NCI-H146 treated with DMSO at 0.1 percent for 48 hours (cell line): ENCODE data around the gene SEMA6B.
"Not testable (repeated sequence)": the region's sequence is repeated elsewhere in the genome, so short reads cannot be mapped to it uniquely, and the experiment has no call there.

ENCODE experiments used
- DNase-seq: peaks from one replicate; lab custom pipeline; 2025; ENCODE audit not compliant: unreplicated experiment; lab: John Stamatoyannopoulos, UW

Gene SEMA6B, protein sequence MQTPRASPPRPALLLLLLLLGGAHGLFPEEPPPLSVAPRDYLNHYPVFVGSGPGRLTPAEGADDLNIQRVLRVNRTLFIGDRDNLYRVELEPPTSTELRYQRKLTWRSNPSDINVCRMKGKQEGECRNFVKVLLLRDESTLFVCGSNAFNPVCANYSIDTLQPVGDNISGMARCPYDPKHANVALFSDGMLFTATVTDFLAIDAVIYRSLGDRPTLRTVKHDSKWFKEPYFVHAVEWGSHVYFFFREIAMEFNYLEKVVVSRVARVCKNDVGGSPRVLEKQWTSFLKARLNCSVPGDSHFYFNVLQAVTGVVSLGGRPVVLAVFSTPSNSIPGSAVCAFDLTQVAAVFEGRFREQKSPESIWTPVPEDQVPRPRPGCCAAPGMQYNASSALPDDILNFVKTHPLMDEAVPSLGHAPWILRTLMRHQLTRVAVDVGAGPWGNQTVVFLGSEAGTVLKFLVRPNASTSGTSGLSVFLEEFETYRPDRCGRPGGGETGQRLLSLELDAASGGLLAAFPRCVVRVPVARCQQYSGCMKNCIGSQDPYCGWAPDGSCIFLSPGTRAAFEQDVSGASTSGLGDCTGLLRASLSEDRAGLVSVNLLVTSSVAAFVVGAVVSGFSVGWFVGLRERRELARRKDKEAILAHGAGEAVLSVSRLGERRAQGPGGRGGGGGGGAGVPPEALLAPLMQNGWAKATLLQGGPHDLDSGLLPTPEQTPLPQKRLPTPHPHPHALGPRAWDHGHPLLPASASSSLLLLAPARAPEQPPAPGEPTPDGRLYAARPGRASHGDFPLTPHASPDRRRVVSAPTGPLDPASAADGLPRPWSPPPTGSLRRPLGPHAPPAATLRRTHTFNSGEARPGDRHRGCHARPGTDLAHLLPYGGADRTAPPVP

DNA sequence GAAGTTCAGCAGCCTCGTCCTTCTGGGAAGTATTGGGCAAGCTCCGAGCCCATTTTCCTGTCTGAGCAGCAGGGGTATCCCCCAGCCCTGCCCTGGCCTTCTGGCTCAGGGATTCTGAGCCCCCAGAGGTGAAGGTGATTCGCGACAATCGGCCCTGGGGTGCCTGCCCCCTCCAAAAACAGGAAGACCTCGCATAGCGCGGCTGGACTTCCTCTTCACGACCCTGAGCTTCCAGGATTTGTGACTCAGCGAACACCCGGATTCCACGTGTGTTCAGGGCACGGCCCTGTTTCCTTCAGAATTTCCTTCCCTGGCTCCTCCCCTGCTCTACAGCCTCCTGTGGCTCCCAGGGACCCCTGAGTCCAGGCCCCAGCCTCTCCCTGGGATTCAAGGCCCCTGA lies at the start of gene SEMA6B:
Gene SEMA6B (minus strand): TSS at position 116 of the 400 bp plus-strand sequence. CDS start 1,227 bp downstream, outside the sequence.
- no peak for DNase-seq

DNA sequence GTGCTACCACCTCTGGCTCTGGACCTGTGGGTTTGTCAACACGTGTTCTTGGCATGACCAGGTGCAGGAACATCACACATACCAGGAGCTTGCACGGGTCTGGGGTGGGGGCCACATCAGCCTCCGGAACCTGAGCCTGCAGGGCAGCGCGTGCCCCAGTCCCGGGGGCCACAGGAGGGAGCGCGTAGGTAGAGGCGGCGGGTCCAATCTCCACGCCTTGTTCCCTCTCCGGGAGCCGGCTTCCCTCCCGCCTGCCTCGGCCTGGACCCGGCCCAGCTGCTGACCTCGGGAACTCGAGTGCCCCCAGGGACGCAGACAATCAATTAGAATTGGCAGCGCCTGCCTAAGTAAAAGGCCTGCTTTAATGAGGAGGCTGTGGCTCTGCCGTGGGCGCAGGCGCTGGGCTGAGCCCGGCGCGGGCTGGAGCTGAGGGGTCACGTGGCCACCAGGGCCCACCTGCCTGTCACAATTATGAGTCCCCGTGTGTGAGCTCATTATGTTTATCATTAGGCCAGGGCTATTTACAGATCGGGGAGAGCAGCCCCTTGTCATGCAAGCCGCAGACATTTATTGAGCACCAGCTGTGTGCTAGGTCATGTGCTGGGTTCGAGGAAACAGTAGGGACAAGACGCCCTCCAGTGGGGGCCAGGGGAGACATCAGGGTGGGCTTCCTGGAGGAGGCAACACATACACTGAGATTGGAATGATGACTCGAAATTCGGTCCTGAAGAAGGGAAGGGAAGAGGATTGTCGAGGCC lies 47.6 kb upstream of the SEMA6B start:
- DNase-seq, result peak; percentile 74

DNA sequence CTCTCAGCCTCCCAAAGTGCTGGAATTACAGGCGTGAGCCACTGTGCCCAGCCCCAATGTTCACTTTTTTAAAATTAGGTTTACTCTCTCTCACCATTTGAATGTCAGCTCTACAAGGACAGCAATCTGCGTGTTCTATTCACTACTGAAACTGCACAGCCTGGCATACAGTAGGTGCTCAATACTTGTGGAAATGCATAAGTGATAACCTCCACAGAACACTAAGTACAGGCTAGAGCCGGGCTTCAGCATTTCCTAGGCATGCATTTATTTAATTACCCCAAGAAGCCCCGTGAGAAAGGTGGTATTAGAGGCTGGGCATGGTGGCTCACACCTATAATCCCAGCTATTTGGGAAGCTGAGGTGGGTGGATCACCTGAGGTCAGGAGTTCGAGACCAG lies 46.7 kb upstream of the SEMA6B start:
- no peak for DNase-seq

DNA sequence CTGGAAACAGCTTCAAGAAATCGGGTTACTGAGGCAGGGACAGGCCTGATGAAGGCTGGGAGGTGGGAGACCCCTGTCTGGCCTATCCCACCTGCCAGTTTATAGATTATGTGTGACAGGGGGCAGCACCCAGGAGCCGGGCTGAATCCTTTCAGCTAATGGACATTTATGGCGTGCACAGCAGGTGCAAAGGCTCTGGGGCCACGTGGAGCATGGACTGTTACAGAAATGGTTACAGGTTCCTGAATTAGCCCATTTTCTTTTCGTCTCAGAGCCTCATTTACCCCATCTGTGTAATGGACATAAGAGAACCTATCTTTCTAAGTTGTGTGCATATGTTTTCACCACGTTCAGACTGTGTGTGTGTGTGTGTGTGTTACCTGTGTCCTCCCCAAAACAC lies 45.4 kb upstream of the SEMA6B start:
- DNase-seq, result no peak

DNA sequence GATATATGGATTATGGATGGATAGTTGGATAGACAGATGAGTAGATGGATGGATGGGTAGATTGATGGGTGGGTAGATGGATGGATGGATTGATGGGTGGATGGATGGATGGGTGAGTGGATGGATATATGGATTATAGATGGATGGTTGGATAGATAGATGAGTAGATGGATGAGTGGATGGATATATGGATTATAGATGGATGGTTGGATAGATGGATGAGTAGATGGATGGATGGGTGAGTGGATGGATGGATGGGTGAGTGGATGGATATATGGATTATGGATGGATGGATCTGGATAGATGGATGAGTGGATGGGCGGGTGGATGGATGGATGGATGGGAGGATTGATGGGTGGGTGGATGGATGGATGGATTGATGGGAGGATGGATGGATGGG lies 43.4 kb upstream of the SEMA6B start:
- DNase-seq, result no peak

DNA sequence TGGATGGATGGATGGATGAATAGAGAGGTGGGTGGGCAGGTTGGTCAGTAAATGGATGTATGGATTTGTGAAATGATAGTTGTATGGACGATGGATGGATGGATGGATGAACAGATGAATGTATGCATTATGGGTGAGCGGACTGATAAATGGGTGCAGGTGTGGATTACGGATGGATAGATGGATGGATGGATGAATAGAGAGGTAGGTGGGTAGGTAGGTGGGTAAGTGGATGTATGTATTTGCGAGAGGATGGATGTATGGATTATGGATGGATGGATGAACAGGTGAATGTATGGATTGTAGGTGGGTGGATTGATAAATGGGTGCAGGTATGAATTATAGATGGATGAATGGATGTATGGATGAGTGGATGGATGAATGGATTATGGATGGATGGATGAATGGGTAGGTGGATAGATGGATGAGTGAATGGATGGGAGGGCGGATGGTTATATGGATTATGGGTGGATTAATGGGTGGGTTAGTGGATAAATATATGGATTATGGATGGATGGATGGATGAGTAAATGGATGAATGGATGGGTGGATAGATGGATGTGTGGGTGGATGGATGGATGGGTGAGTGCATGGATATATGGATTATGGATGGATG lies 42.8 kb upstream of the SEMA6B start:
- no peak for DNase-seq

DNA sequence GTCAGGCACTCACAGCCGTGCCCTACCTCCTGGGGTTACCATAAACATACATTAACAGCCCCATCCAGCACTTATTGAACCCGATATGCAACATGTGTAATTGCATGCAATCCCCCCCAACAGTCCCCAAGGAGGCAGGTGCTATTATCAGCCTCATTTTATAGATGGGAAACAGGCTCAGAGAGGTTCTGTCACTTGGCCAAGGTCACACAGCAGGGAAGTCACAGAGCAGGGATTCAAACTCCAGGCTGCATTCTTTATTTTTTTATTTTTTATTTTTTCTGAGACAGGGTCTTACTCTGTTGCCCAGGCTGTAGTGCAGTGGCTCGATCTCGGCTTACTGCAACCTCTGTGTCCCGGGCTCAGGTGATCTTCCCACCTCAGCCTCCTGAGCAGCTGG lies 41.4 kb upstream of the SEMA6B start:
- no peak for DNase-seq

DNA sequence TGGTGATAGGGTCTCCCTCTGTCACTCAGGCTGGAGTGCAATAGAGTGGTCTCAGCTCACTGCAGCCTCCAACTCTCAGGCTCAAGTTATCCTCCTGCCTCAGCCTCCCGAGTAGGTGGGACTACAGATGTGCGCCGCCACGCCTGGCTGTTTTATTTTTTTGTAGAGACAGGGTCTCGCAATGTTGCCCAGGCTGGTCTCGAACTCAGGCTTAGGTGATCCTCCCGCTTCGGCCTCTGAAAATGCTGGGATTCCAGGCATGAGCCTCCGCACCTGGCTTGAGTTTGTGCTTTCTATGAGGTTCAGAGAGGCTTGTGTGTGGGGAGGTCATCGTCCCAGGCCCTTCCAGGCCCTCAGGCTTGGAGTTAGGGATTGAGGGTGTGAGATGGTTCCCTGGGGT lies 40.6 kb upstream of the SEMA6B start:
- DNase-seq, result no peak

DNA sequence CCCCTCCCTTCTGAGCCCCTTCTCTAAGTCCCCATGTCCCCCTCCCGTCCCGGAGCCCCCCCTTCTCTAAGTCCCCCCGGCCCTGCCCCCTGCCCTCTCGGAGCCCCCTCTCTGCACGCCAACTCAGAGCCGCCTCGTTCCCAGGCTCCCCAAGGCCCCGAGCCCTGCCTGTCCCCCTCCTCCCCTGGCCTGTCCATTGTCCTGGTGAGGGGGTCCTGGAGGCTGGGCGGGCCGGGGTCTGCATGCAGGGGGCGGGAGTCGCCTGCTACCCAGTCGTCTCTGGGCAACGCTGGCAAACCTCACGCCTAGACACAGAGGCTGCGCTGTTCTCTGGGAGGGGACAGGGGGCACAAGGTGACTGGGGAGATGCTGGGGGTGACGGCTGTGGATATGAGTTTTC lies 39.2 kb upstream of the SEMA6B start:
- no peak for DNase-seq

DNA sequence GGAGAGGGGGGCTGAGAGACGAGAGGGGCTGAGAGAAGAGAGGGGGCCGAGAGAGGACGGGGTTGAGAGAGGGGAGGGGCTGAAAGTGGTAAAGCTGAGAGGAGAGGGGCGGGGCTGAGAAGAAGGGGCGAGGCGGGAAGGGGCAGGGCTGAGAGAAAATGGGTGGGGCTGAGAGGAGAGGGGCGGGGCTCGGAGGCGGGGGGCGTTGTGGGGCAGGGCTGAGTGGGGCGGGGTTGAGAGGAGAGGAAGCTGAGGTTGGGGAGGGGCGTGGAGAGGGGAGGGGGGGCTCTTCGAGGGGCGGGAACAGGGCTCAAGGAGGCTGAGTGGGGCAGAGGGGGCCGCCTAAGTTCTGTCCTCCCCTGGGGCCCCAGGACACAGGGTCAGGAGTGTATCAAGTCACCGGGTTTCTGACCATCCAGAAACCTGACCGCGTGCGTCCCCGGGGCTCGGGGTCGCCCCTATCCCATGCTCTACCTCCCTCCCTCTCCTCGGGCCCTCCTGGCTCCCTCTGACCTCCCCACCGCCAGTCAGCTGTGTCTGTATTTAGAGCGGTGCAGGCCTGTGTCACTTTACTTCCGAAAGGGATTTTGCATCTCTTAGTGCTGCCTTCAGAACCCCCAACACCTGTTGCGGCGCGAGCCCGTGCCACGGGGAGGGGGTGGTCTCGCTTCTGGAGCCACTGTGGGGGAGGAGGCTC lies 38.6 kb upstream of the SEMA6B start:
- DNase-seq, result no peak

DNA sequence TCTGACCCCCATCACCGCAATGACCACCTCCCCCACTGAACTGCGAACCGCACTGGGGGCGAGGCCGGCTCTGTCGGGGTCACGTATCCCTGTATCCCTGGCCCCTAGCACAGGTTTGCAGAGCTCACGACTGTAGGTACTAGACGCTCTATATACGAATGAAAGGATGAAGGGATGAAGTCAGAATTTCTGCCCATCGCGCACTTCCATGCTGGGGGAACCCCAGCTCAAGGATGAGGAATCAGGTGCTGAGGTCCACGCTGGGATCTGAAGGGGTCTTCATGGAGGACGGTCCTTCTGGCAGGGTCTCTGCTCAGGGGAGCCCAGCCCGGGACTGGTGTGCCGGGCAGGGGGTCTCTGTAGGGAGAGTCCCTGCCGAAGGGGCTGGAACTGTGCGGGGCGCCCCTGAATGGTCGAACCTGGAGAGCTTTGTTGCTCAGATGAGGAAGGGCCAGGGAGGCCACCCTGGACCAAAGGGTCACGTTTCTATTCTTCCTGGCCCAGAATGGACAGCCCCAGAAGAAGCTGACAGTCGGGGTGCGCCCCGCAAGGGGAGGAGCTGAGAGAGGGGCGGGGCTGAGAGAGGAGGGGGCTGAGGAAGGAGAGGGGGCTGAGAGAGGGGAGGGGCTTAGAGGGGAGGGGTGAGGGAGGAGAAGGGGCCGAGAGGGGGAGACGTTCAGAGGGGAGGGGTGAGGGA lies 37.9 kb upstream of the SEMA6B start:
- DNase-seq, result no peak

DNA sequence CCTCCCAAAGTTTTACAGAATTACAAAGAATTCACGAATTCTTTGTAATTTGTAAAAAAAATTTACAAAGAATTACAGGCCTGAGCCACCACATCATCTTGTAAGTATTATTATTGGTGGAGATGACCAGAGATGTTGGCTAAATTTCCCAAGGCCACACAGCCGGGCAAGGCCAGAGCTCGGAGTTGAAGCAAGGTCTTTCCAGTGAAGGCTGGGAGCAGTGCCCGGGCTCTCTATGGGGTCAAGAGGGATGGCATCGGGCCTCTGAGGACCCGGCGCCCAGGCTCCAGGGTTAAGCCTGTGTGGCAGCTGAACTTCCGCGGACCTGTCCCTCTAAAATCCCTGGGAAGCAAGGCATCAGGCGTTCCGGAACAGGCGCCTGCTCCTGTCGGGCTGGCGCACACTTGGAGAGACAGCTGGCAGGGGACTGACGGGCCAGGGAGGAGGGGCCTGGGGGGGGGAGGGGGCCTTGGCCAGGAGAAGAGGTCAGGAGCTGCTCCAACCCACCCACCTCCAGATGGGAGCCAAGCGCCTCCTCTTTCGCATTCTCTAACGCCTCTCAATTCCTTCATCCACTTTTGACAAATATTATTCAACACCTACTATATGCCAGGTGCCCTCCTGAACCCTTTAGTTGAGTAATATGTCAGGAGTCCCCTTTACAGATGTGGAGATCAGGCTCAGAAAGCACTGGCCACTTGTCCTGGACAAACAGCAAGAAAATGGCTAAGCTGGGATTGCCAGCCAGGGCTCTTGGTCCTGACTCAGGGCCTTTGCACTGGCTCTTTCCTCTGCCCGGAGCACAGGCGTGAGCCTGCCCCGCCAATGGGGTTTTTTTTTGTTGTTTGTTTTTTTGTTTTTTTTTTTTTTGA lies 36.8 kb upstream of the SEMA6B start:
- DNase-seq, result no peak

DNA sequence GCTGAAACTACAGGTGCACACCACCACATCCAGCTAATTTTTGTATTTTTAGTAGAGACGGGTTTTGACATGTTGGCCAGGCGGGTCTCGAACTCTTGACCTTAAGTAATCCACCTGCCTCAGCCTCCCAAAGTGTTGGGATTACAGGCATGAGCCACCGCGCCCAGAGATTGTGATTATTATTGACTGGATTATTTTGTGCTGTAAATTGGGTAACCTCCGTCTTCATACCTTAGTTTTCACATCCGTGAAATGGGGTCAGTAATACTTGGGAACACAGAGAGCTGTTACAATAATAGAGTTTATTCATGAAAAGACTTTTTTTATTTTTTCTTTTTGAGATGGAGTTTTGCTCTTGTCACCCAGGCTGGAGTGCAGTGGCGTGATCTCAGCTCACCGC lies 35.7 kb upstream of the SEMA6B start:
- DNase-seq, result not testable (repeated sequence)

DNA sequence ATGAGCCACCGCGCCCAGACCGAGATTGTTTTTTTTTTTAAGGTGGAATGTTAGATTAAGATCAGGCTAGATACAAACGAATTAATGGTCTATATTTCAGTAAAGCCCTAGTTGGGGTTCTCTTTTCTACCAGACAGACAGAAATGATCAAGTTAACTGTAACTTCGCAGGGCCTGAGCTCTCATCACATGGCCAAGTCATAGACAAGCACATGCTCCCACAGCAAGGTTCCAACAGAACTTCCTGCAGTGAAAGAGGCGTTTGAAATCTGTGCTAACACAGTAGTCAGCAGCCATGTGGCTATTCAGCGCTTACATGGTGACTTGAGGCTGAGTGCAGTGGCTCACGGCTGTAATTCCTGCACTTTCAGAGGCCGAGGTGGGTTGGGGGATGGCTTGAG lies 34.7 kb upstream of the SEMA6B start:
- DNase-seq, result no peak

DNA sequence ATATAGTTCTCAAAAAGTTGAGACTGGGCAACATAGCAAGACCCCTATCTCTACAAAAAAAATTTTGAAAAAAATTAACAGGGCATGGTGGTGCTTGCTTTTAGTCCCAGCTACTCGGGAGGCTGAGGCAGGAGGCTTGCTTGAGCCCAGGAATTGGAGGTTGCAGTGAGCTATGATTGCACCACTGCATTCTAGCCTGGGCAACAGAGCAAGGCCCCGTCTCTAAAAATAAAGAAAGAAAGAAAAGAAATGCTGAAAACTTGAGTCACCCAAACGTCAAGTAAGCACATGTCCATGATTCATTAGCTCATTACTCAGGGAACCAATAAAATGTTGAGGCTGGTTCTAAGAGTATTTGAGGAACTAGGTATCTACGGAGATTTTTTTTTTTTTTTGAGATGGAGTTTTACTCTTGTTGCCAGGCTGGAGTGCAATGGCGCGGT lies 33.9 kb upstream of the SEMA6B start:
- DNase-seq, result no peak

DNA sequence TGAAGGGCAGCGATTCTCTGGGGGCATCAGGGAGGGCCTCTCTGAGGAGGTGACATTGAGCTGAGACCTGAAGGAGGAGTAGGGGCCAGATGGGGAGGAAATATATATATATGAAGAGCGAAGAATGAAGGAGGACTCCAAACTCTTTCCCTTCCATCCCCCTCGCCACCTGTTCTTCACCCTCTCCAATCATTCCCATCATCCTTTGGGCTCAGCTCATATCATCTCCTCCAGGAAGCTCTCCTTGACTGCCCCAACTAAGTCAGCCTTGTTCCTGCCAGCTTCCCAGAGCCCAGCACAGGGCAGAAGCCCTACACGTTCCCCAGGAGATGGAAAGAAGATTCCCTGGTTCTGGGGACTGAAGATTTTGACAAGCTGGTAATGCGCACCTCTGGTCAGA lies 33.0 kb upstream of the SEMA6B start:
- no peak for DNase-seq

DNA sequence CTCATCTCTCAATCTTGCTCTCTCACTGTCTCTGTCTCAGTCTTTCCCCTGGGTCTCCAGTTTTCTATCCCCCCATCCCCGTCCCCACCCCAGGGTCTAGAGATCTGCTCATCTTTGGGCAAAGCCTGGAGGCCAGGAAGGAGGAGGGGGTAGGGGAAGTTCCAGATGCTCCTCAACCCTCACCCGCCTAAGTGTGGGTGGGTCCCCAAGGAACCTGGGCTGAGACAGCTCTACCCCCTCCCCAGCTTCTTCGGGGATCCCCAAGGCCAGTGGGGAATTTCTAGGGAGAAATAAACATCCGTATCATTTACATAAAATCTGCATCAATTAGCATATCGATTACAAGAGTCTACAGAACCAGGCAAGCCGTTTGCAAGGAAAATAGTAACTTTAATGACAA lies 31.8 kb upstream of the SEMA6B start:
- DNase-seq, result no peak

DNA sequence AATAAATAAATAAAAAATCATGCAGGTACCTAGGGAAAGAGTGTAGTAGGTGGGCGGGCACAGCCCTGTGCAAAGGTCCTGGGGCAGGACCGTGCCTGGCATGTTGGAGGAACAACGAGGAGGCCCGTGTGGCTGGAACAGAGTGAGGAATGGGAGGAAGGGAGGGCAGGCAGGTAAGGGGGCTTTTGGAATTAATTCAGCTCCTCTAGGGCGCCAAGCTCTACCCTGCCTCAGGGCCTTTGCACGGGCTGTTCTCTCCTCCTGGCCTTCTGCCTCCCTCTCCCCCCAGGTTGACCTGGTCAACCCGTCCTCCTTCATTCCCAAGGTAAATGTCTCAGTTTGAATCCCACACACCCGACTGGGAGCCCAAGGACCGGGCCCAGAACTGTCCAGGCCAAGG lies 31.1 kb upstream of the SEMA6B start:
- DNase-seq, result no peak
